ENCODE measurements around the gene FLNB. TPM values are rescaled to one million over a fixed set of nuclear protein-coding genes. Genes with fewer than 3 reads are reported as not detected.

FLNB gene
- total RNA-seq, 1 donor from 2014 or later, result 16.3 TPM

- no peak for DNase-seq (ENCODE audit: low spot score in 2 of 2)
- FAIRE-seq, result no peak
Measured at GRCh38 chr3:58216496-58217195, 208.4 kb downstream of the FLNB start.

- FAIRE-seq (no peak), DNase-seq (ENCODE audit: low spot score in 2 of 2) (peak; percentile 20 to 57)
Measured at GRCh38 chr3:58217209-58217811, 209.1 kb downstream of the FLNB start.

GRCh38 chr3:58218904-58219303 is 210.7 kb downstream of the FLNB start:
- DNase-seq (ENCODE audit: low spot score in 2 of 2) (no peak), FAIRE-seq (no peak)

Other genes with a start within 250 kb of the FLNB start
- gene DNASE1L3, start 202.6 kb downstream of the FLNB start, total RNA-seq, result 0.41 TPM
- gene ABHD6, start 229.4 kb downstream of the FLNB start, total RNA-seq, result 22.4 TPM